ENCODE results near the gene CCDC197.

GRCh38 chr14:93986955-93987354 is 10.1 kb upstream of the CCDC197 start:
- TF ChIP-seq, protein P1, sequence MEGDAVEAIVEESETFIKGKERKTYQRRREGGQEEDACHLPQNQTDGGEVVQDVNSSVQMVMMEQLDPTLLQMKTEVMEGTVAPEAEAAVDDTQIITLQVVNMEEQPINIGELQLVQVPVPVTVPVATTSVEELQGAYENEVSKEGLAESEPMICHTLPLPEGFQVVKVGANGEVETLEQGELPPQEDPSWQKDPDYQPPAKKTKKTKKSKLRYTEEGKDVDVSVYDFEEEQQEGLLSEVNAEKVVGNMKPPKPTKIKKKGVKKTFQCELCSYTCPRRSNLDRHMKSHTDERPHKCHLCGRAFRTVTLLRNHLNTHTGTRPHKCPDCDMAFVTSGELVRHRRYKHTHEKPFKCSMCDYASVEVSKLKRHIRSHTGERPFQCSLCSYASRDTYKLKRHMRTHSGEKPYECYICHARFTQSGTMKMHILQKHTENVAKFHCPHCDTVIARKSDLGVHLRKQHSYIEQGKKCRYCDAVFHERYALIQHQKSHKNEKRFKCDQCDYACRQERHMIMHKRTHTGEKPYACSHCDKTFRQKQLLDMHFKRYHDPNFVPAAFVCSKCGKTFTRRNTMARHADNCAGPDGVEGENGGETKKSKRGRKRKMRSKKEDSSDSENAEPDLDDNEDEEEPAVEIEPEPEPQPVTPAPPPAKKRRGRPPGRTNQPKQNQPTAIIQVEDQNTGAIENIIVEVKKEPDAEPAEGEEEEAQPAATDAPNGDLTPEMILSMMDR (IDR thresholded peaks at IDR 0.05; ENCODE audit: low read length) = no peak
- TF ChIP-seq EZH2 (optimal IDR thresholded peaks at IDR 0.05; ENCODE audit: low read depth, low read length) (no peak), EZH2phosphoT487 (IDR thresholded peaks at IDR 0.05; ENCODE audit: low read length) (no peak)
